NCI-H146 treated with DMSO at 0.1 percent for 48 hours (cell line): ENCODE measurements around the gene TREH.

Source experiments
- DNase-seq: peaks from one replicate; lab custom pipeline; 2025; ENCODE audit not compliant: unreplicated experiment; lab: John Stamatoyannopoulos, UW

Gene TREH

GRCh38 chr11:118649941-118650340 is 29.5 kb downstream of the TREH start:
- DNase-seq: no peak

DNA sequence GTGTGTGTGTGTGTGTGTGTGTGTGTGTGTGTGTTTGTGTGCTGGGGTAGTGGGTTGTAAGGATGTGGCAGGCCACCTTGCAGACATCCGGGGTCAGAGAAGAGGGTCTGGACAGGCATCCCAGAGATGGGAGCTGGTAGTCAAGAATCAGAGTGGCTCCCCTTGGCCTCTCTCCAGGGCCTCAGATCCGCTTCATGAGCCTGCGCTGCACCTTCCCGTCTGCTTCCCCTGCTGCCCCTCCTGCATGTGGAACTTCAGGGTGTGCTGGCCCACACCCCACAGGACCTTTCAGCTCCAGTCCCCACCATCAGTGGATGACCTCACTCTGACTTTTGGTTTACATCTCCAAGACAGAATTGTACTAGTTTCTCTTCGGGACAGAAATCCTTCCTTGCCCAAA is 31.2 kb downstream of the TREH start:
- DNase-seq: no peak

DNA sequence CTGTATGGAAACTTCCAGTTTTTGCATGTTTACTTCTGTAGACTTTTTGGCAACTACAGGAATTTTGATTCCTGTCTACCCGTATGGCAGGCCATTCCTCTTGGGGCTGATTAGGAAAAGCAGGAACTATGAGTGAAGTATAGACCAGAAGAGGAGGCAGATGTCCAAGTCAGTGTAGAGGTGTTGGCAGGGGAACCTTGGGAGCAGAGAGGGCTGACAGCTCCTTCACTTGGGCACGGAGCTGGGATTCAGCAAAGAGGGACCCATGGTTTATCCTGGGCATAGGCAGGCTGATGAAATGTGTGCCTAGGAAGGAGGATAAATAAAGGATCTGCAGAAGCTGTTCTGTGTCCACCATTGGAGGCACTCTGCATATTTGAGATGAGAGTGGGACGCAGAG is 33.1 kb downstream of the TREH start:
- no peak for DNase-seq

DNA sequence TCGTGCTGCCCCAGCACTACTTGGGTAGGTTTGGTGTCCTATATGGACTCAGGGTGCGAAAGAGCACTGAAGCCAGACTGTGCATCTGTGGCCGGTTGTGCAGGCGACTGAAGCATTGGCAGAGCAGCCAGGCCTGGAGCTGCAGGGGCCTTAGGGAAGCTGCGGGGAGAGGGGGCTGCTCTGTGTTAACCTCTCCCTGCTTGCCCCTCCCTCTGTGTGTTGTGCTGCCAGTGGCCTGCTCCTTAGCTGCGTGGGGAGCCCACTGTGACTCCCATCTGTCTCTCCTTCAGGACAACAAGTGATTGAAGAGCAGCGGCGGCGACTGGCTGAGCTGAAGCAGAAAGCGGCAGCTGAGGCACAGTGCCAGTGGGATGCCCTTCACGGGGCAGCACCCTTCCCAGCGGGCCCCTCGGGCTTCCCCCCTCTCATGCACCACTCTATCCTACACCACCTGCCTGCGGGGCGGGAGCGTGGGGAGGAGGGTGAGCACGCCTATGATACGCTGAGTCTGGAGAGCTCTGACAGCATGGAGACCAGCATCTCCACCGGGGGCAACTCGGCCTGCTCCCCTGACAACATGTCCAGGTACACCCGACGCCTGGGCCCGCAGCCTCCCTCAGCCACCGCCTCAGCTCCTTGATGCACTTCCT is 34.3 kb downstream of the TREH start:
- DNase-seq: no peak

DNA sequence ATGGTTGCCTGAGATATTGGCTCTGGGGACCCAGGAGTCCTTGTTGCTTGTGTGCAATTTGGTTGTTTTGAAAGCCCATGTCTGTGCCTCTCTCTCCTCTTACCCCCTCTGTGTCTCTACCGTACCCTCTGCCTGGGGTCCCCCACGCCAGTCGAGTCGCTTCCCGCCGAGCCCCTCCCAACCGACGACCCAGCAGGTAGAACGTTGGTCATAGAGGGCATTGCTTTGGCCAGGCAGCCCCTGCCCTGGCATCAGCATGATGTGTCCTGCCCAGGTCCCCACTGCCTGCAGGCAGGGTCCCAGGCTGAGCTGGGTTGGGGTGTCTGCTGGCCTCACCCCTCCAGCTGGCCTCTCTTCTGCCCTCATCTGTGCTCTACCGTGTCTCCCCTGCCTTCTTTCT is 35.0 kb downstream of the TREH start:
- DNase-seq: no peak

GRCh38 chr11:118643995-118644345 is 35.5 kb downstream of the TREH start:
- DNase-seq: no peak

DNA sequence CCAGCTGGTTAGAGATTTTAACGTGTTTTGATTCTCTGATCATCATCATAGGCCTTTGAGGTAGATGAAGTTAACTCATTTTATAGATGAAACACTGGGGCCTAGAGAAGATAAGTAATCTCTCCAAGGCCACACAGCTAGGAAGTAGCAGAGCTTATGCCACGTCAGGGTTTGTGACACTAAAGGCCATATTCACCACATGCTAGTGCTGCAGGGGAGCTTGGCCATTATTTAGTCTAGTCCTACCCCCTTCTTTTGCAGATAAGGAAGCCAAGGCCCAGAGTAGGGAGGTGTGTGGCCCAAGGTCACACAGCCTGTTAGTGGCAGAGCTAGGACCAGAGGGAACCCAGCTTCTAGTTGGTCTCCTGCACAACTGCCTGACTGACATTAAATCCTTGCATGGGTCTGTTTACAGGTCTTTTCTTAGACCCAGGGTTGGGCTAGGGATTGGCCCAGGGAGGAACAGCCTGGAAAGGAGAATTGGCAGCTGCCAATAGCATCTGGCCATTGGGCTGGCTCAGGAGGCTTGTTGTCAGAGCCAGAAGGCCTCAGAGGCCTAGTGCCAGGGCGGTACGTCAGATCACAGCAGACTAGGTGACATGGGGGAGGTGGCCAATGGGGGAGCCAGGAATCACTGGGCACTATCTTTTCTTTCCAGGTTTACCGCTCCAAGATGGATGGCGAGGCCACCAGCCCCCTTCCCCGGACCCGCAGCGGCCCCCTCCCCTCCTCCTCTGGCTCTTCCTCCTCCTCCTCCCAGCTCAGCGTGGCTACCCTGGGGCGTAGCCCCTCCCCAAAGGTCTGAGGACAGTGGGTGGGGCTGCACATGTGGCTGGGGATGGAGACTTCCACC is 36.1 kb downstream of the TREH start:
- no peak for DNase-seq

DNA sequence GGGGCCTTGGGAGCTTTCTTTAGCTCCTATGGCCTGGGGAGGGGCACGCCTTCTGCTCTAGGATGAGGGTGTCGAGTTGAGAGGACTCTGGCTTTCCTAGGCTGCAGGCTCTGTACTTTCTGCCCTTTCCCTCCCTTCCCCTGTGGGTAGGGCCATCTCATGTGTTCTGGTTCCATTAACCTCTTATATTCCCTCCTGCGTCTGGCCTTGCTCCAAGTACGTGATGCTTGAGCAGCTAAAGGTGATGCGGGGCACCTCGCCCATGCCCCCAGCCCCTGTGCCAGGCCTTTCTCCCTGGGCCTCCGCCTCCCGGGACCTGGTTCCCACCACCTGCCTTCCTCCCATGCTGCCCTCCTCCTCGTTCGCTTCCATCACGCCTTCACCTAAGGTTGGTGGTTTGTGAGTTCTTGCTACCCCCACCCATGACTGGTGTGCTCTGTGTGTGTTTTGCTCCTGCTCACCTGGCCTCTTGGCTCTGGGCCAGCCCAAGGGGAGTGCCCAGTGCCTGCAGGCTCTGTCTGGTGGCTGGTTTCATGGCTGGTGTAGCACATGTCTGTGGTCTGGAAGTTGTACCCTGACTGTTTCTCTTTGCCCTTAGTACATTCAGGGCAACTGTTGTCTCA is 37.9 kb downstream of the TREH start:
- DNase-seq: peak; percentile 85

DNA sequence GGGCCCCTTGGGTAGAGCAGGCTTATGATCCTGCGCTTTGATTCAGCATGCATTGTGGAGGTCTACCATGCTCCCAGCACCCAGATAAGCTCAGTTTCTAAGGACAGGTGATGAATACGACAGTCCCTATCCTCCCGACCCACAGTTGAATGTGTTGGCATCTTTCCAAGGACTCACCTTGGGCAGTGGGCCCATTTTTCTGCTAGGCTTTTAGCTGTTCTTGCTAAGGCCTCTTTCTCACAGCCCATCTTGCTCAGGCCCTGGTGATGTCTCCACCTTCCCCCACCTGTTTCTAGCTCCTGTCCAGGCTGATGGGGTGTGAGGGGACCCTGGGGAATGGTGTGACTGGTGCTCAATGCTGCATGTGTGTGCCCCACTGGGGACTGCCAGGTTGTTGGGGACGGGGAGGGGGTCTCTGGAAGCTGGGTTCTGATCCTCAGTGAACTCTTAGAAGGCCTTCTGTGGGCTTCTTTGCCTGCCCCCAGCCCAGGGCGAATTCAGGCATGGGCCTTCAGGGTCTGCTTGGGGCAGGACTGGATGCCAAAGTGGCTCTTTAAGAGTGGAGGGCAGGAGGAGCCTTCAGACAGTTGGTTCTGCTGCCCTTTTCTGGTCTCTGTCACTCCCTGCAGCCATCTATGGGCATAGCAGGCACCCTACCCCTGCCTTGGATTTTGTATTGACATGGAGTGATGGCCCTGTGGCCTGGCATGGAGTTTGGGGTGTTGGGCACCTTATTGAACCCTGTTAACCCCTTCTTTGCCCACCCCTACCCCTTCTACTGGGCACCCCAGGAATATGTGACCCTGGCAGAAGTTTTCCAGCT is 38.9 kb downstream of the TREH start:
- peak; percentile 8 for DNase-seq

DNA sequence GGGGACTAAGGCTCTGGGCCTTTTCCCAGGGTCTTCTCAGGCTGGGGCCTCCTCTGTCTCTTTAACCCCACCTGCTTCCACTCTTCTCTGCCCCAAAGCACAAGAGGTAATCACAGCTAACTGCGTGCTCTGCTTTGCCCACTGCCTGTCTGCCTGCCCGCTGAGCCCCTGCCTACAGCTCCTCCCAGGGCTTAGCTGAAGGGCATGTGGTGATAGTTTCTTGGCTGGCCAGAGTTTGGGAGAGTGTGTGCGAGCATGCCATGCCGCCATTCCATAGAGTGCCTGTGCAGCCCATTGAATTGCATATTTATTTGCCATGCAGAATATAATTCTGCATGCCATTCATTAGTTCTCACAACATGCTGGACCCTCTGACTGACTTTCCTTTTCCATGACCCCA is 39.6 kb downstream of the TREH start:
- no peak for DNase-seq

DNA sequence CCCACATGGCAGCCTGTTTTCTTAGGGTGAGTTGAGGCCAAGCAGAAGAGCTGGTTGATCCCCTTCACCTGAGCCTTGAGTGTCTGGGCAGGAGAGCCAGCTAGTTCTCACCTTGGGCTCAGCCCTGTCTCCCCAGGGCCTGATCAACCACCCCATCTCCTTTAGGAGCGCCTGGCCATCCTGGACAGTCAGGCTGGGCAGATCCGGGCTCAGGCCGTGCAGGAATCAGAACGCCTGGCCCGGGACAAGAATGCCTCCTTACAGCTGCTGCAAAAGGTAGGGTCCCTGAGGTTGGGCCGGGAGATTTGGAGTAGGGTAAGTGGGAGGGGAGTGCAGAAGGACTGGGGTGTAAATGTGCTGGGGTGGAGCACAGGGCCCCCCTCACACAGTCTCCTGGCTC is 40.7 kb downstream of the TREH start:
- no peak for DNase-seq

DNA sequence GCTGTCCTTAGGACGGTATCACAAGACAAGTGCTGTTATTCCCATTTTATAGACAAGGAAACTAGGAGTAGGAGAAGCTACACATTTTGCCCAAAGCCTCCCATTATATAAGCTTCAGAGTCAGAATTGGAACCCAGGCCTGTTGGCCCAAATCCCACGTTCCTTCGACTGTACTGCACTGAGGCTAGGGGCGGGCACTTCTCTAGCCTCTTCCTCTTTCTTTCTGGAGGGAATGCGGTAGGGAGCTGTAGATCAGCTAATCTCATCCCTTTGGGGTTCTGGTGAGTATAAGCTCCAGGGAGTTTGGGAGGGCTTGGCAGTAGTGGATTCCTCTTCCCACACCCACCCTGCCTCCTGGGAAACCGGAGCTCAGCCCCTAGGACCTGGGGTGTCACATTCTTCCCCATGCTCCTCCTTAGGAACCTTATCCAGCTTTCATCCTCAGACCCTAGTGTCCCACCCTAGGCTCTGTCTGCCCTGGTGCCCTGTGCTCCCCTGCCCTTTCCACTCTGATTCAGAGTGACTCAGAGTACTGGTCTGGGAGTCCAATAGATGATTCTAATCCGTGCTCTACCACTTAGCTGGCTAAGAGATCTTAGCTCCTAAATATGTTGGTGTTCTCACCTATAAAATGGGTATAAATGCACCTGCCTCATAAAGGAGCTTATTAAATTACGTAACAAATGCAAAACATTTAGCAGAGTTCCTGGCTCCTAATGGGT is 42.7 kb downstream of the TREH start:
- DNase-seq: no peak

GRCh38 chr11:118635642-118636041 is 43.8 kb downstream of the TREH start:
- no peak for DNase-seq

- no peak for DNase-seq
Observed at GRCh38 chr11:118635237-118635591, 44.2 kb downstream of the TREH start.

DNA sequence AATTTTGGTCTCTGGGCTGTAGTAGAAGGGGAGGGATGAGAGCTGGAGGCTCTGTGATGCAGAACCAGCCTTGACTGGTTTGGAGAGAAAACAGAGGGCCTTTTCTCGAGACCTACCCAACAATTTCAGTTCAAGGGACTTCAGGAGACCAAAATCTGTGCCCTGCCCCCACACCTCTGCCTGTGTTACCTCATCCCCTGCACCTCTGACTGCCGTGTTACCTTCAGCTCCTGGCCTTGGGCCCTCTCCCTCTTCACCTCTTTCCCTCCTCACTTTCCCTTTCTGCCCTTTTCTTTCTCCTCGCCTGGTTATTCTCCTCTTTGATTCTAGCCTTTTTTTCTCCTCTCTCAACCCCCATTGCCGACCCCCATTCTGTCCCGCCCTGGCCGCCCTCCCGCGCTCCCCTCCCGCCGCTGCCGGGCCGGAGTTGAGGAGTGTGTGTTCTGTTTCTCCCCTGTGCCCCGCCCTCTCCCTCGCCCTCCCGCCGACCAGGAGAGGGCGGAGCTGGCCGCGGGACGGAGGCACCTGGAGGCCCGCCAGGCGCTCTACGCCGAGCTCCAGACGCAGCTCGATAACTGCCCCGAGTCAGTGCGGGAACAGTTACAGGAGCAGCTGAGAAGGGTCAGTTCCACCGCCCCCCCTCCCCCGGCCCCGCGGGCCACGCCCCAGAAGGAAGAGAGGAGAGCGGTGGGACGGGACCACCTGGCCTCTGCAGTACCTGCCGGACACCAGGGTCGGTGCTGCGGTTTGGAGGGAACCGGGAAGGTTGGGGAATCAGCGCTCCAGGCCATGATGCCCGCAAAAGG is 44.8 kb downstream of the TREH start:
- peak; percentile 44 for DNase-seq

- no peak for DNase-seq
Observed at GRCh38 chr11:118633979-118634378, 45.5 kb downstream of the TREH start.

- no peak for DNase-seq
Observed at GRCh38 chr11:118633319-118633690, 46.1 kb downstream of the TREH start.

DNA sequence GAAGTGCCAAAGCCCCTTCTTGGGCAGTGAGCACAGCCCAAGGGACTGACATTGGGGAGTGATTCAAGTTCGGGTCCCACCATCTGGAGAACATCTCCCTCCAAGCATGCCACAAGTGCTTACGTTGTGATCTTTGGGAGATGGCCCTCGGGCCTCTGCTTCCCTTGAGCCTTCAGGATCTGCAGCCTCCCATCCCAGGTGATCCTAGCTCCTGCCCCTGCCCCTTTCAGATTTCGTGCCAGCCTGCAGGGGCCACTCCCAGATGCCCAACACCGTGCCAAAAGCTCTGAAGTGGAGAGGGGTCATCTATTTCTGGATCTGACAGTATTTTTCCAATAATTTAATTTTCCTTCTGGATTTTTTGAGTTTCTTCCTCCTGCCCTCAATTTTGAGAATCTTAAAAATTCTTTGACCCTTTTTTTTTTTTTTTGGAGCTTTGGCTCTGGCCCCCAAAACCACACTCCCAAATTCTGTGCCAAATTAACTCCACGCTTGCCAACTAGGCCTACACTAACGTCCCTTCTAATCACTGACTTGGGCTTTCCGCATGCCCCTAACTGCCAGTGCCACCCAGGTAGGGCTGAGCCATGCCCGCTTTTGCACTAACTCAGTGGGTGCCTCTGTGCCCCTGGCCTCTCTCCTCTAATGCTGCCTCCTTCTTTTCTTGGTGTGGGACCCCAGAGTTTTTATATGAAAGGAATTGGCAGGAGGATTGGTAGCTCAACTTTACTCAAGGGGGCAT is 46.7 kb downstream of the TREH start:
- DNase-seq: no peak

DNA sequence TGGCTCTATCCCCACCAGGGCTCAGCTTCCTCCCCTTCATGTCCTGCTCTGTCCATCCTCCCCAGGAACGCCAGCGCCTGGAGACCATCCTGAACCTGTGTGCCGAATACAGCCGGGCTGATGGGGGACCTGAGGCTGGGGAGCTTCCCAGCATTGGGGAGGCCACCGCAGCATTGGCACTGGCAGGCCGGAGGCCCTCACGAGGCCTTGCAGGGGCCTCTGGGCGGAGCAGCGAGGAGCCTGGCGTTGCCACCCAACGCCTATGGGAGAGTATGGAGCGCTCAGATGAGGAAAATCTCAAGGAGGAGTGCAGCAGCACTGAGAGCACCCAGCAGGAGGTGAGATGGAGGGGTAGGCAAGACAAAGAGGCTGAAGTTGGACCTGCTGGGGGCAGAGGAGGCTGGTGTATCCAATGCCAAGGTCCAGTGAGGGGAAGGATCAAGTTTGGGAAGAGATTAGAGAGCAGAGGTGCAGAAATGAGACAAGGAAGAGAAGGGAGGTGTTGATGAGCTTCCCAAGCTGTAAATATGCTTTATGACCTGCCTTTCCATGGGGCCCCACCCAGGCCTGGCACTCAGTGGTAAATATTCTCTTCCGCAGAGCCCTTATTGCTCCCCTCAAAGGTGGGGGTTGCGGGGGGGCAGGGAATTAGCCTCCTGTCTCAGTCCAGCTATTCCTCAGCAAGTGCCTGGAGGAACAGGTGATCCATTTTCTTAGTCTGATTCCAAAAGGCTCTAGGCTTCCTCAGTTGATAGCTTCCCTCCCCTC is 48.1 kb downstream of the TREH start:
- DNase-seq: no peak
